HEK293 (cell line): ENCODE measurements around the gene CSF1.

Experiments used
- CTCF ChIA-PET: fragments of 350-600 bp; formaldehyde crosslinking; extraction: SDS; loops from one replicate; lab custom pipeline; 2021; ENCODE audit warnings: antibody characterized with exemption; lab: Yijun Ruan, JAX
- POLR2A ChIA-PET: fragments of 300-600 bp; formaldehyde crosslinking; extraction: SDS; loops from one replicate; lab custom pipeline; 2020; ENCODE audit warnings: antibody characterized with exemption, inconsistent platforms; lab: Yijun Ruan, JAX
- H3K27ac ChIP-seq: fragments of 200-500 bp; sonication (Bioruptor generic); 2 replicates; pipeline ENCODE4 v1.5.1; 2014; ENCODE audit warnings: low read depth, low read length, control low read depth, inconsistent platforms; ENCODE audit errors: extremely low read depth
- H3K36me3 ChIP-seq, 2 experiments: fragments of 200-500 bp in 1 of 2; sonication (Bioruptor generic) in 1 of 2; 1 replicate in 1 of 2; 2 replicates in 1 of 2; pipeline ENCODE4 v1.5.1; 2014 to 2017; ENCODE audit warnings: inconsistent platforms in 2 of 2, low read length in 2 of 2; ENCODE audit not compliant: control insufficient read depth in 2 of 2, insufficient read depth in 1 of 2
- H3K4me1 ChIP-seq: fragments of 200-500 bp; sonication (Bioruptor generic); 2 replicates; pipeline ENCODE4 v1.5.1; 2014; ENCODE audit warnings: mild to moderate bottlenecking, low read length, inconsistent platforms; ENCODE audit not compliant: control insufficient read depth, insufficient read depth
- H3K4me3 ChIP-seq: 2 replicates; pipeline ENCODE4 v1.5.1; 2011; ENCODE audit warnings: low read depth, mild to moderate bottlenecking, control low read depth, low read length, moderate library complexity
- H3K9me3 ChIP-seq: fragments of 200-500 bp; sonication (Bioruptor generic); 2 replicates; pipeline ENCODE4 v1.5.1; 2014; ENCODE audit warnings: low read depth, low read length, inconsistent platforms; ENCODE audit not compliant: control insufficient read depth, insufficient read depth
- ATF2 ChIP-seq: fragments of 450-650 bp; formaldehyde crosslinking; IDR thresholded peaks from 2 replicates; pipeline ENCODE4 v1.5.1; 2016; ENCODE audit warnings: missing biosample characterization, missing genetic modification characterization, low read depth
- GLIS2 ChIP-seq: fragments of 450-650 bp; formaldehyde crosslinking; IDR thresholded peaks from 2 replicates; pipeline ENCODE4 v1.5.1; 2016; ENCODE audit warnings: missing biosample characterization, missing genetic modification characterization
- HOXC10 ChIP-seq: sonication (generic); formaldehyde crosslinking; IDR thresholded peaks from 2 replicates; pipeline ENCODE4 v1.8.1; 2023; ENCODE audit warnings: mild to moderate bottlenecking, missing genetic modification reagents
- INSM2 ChIP-seq: fragments of 450-650 bp; formaldehyde crosslinking; IDR thresholded peaks from 2 replicates; pipeline ENCODE4 v1.5.1; 2016; ENCODE audit warnings: missing biosample characterization, missing genetic modification characterization
- TSHZ1 ChIP-seq: fragments of 450-650 bp; formaldehyde crosslinking; IDR thresholded peaks from 2 replicates; pipeline ENCODE4 v1.5.1; 2016; ENCODE audit warnings: missing biosample characterization, missing genetic modification characterization, borderline replicate concordance
- WT1 ChIP-seq: fragments of 450-650 bp; formaldehyde crosslinking; IDR thresholded peaks from 2 replicates; pipeline ENCODE4 v1.5.1; 2016; ENCODE audit warnings: missing biosample characterization, missing genetic modification characterization
- ZIC2 ChIP-seq: fragments of 450-650 bp; formaldehyde crosslinking; IDR thresholded peaks from 2 replicates; pipeline ENCODE4 v1.5.1; 2016; ENCODE audit warnings: missing biosample characterization, missing genetic modification characterization
- ZNF138 ChIP-seq: fragments of 450-650 bp; formaldehyde crosslinking; IDR thresholded peaks from 2 replicates; pipeline ENCODE4 v1.5.1; 2016; ENCODE audit warnings: missing biosample characterization, missing genetic modification characterization, borderline replicate concordance
- ZNF239 ChIP-seq: fragments of 450-650 bp; formaldehyde crosslinking; IDR thresholded peaks from 2 replicates; pipeline ENCODE4 v1.5.1; 2016; ENCODE audit warnings: missing biosample characterization, missing genetic modification characterization
- ZNF302 ChIP-seq: fragments of 450-650 bp; formaldehyde crosslinking; IDR thresholded peaks from 2 replicates; pipeline ENCODE4 v1.5.1; 2016; ENCODE audit warnings: missing biosample characterization, missing genetic modification characterization, low read depth
- ZNF354C ChIP-seq: fragments of 450-650 bp; formaldehyde crosslinking; IDR thresholded peaks from 2 replicates; pipeline ENCODE4 v1.5.1; 2016; ENCODE audit warnings: missing biosample characterization, missing genetic modification characterization, low read depth, borderline replicate concordance
- ZNF394 ChIP-seq: fragments of 450-650 bp; formaldehyde crosslinking; IDR thresholded peaks from 2 replicates; pipeline ENCODE4 v1.5.1; 2016; ENCODE audit warnings: missing biosample characterization, missing genetic modification characterization, mild to moderate bottlenecking, moderate library complexity, borderline replicate concordance
- ZNF404 ChIP-seq: fragments of 450-650 bp; formaldehyde crosslinking; IDR thresholded peaks from 2 replicates; pipeline ENCODE4 v1.5.1; 2017; ENCODE audit warnings: missing biosample characterization, missing genetic modification characterization
- ZNF473 ChIP-seq: fragments of 450-650 bp; formaldehyde crosslinking; IDR thresholded peaks from 2 replicates; pipeline ENCODE4 v1.5.1; 2017; ENCODE audit warnings: missing biosample characterization, missing genetic modification characterization
- ZNF544 ChIP-seq: fragments of 450-650 bp; formaldehyde crosslinking; IDR thresholded peaks from 2 replicates; pipeline ENCODE4 v1.5.0; 2017; ENCODE audit warnings: missing biosample characterization, missing genetic modification characterization
- ZNF561 ChIP-seq: fragments of 450-650 bp; IDR thresholded peaks from 2 replicates; pipeline ENCODE4 v1.5.1; 2018; ENCODE audit warnings: missing biosample characterization, missing genetic modification characterization, borderline replicate concordance
- ZNF645 ChIP-seq: fragments of 450-650 bp; formaldehyde crosslinking; IDR thresholded peaks from 2 replicates; pipeline ENCODE4; 2016; ENCODE audit warnings: missing biosample characterization, missing genetic modification characterization
- ZNF776 ChIP-seq: fragments of 450-650 bp; formaldehyde crosslinking; IDR thresholded peaks from 2 replicates; pipeline ENCODE4 v1.5.0; 2017; ENCODE audit warnings: missing biosample characterization, missing genetic modification characterization, borderline replicate concordance
- ZNF777 ChIP-seq: fragments of 450-650 bp; formaldehyde crosslinking; IDR thresholded peaks from 2 replicates; pipeline ENCODE4 v1.5.1; 2017; ENCODE audit warnings: missing biosample characterization, missing genetic modification characterization, borderline replicate concordance
- TF ChIP-seq, protein P1 (sequence below): fragments of 450-650 bp; formaldehyde crosslinking; IDR thresholded peaks from 2 replicates; pipeline ENCODE4 v1.5.1; 2016; ENCODE audit warnings: missing biosample characterization, missing genetic modification characterization, borderline replicate concordance
- TF ChIP-seq, protein P2 (sequence below): fragments of 450-650 bp; formaldehyde crosslinking; IDR thresholded peaks from 2 replicates; pipeline ENCODE4 v1.5.1; 2016; ENCODE audit warnings: missing biosample characterization, missing genetic modification characterization

CSF1 gene

GRCh38 chr1:109974191-109974590 lies 63.5 kb downstream of the CSF1 start:
- ChIA-PET POLR2A (no interaction called here), CTCF (interaction anchor here (0.6 to 5.5 kb wide), 3 partner anchors 9 to 338 kb away, joined by 3 to 43 read pairs (median 3); partner anchors contain the start of gene AHCYL1)
- no peak overlapping the region for H3K27ac ChIP-seq

GRCh38 chr1:109975718-109976117 lies 65.1 kb downstream of the CSF1 start:
- H3K4me1 ChIP-seq, result no peaks in the 10 kb centered on the region
- H3K9me3 ChIP-seq, result no peaks in the 10 kb centered on the region
- POLR2A ChIA-PET, result no interaction called here
- no peak for TF ChIP-seq ZNF776 (tag by site-specific recombination)
- TF ChIP-seq ZNF354C (tag by site-specific recombination), result no peak
- no peak for TF ChIP-seq ZNF645 (tag by site-specific recombination)
- TF ChIP-seq TSHZ1 (tag by site-specific recombination), result no peak
- no peak for TF ChIP-seq ZNF777
- no peak for TF ChIP-seq ZNF394 (tag by site-specific recombination)
- no peak for TF ChIP-seq ZNF473 (tag by site-specific recombination)
- TF ChIP-seq ZNF138, result no peak
- no peak for TF ChIP-seq ZNF544 (tag by site-specific recombination)
- no peak for TF ChIP-seq ZNF302 (tag by site-specific recombination)
- no peak for TF ChIP-seq INSM2
- no peak for TF ChIP-seq ZNF561 (tag by site-specific recombination)
- TF ChIP-seq ATF2 (tag by site-specific recombination), result no peak
- TF ChIP-seq, protein P1, sequence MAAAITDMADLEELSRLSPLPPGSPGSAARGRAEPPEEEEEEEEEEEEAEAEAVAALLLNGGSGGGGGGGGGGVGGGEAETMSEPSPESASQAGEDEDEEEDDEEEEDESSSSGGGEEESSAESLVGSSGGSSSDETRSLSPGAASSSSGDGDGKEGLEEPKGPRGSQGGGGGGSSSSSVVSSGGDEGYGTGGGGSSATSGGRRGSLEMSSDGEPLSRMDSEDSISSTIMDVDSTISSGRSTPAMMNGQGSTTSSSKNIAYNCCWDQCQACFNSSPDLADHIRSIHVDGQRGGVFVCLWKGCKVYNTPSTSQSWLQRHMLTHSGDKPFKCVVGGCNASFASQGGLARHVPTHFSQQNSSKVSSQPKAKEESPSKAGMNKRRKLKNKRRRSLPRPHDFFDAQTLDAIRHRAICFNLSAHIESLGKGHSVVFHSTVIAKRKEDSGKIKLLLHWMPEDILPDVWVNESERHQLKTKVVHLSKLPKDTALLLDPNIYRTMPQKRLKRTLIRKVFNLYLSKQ (tag by site-specific recombination), result no peak
- no peak for TF ChIP-seq HOXC10 (CRISPR knock-in tag)
- TF ChIP-seq ZIC2 (tag by site-specific recombination), result no peak
- TF ChIP-seq ZNF404, result no peak
- no peak for TF ChIP-seq GLIS2
- TF ChIP-seq, protein P2, sequence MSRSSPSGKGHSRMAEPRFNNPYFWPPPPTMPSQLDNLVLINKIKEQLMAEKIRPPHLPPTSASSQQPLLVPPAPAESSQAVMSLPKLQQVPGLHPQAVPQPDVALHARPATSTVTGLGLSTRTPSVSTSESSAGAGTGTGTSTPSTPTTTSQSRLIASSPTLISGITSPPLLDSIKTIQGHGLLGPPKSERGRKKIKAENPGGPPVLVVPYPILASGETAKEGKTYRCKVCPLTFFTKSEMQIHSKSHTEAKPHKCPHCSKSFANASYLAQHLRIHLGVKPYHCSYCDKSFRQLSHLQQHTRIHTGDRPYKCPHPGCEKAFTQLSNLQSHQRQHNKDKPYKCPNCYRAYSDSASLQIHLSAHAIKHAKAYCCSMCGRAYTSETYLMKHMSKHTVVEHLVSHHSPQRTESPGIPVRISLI, result no peak

More at GRCh38 chr1:109974191-109974590, 63.5 kb downstream of the CSF1 start:
- H3K36me3 ChIP-seq, result no peaks in the 10 kb centered on the region
- H3K4me1 ChIP-seq, result 0 out of 2 replicates have a peak, but pooled peaks cover 3% of the 10 kb centered on the region
- no peaks in the 10 kb centered on the region for H3K9me3 ChIP-seq
- no peak overlapping the region for H3K4me3 ChIP-seq
- no peak for TF ChIP-seq GLIS2
- no peak for TF ChIP-seq ZNF776 (tag by site-specific recombination)
- no peak for TF ChIP-seq WT1 (tag by site-specific recombination)
- TF ChIP-seq ZNF645 (tag by site-specific recombination), result no peak
- no peak for TF ChIP-seq ZNF239 (tag by site-specific recombination)
- TF ChIP-seq, all 188 proteins: peak for 0

More at GRCh38 chr1:109975718-109976117, 65.1 kb downstream of the CSF1 start:
- Histone ChIP-seq H3K36me3 (no peaks in the 10 kb centered on the region), H3K4me3 (no peak overlapping the region), H3K27ac (no peak overlapping the region)
- CTCF ChIA-PET, result interaction anchor here (5.5 to 12.6 kb wide), 2 partner anchors 7 to 195 kb away, joined by 43 to 522 read pairs; partner anchors contain the start of gene AHCYL1
